ENCODE results near the gene DIP2B.

DNA sequence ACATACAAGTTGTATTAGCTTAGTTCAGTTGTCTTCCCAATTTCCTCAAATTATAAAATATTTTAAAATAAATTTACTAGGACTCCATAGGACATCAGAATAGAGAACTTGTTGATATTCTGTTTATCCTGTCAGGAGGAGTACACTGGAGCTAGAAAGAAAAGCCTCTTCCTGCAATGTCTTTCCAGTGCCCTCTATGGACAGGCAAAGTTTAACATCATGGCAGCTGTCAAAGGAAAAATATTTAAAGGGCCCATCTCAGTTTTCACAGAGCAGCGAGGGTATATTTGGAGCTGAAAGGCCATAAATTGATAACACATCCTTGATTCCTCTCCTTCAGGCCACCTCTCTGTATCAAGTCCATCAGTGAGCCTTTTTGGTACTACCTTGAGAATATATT, 19.0 kb downstream of the DIP2B start:
- TF ChIP-seq, protein P1, sequence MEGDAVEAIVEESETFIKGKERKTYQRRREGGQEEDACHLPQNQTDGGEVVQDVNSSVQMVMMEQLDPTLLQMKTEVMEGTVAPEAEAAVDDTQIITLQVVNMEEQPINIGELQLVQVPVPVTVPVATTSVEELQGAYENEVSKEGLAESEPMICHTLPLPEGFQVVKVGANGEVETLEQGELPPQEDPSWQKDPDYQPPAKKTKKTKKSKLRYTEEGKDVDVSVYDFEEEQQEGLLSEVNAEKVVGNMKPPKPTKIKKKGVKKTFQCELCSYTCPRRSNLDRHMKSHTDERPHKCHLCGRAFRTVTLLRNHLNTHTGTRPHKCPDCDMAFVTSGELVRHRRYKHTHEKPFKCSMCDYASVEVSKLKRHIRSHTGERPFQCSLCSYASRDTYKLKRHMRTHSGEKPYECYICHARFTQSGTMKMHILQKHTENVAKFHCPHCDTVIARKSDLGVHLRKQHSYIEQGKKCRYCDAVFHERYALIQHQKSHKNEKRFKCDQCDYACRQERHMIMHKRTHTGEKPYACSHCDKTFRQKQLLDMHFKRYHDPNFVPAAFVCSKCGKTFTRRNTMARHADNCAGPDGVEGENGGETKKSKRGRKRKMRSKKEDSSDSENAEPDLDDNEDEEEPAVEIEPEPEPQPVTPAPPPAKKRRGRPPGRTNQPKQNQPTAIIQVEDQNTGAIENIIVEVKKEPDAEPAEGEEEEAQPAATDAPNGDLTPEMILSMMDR (IDR thresholded peaks at IDR 0.05), result no peak
- no peak for TF ChIP-seq POLR2A (IDR thresholded peaks at IDR 0.05)

Measured in adrenal gland (tissue), 5 donors.